ENCODE measurements around the gene CNGB1. TPM values are rescaled to one million over a fixed set of nuclear protein-coding genes. Genes with fewer than 3 reads are reported as not detected.
"Not testable (repeated sequence)": the region's sequence is repeated elsewhere in the genome, so short reads cannot be mapped to it uniquely, and the experiment has no call there.

CNGB1 gene
- total RNA-seq, 1 donor from 2014 or later, result not detected

DNA sequence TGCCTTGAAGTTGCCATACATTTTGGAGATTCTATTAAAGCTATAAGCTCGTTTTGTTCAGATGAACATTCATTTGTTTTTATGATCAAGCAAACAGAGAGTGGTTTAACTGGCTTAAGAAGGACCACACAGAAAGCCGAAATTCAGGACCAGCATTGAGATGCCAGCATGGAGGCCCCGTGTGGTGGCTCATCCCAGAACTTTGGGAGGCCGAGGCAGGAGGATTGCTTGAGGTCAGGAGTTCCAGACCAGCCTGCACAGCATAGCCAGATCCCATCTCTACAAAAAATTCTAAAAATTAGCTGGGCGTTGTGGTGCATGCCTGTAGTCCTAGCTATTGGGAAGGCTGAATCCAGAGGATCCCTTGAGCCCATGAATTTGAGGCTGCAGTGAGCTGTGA is 122.7 kb downstream of the CNGB1 start:
- Mint-ChIP-seq H3K9me3 (ENCODE audit: low read depth) (no peaks in the 10 kb centered on the region), H3K27ac (no peak overlapping the region)

DNA sequence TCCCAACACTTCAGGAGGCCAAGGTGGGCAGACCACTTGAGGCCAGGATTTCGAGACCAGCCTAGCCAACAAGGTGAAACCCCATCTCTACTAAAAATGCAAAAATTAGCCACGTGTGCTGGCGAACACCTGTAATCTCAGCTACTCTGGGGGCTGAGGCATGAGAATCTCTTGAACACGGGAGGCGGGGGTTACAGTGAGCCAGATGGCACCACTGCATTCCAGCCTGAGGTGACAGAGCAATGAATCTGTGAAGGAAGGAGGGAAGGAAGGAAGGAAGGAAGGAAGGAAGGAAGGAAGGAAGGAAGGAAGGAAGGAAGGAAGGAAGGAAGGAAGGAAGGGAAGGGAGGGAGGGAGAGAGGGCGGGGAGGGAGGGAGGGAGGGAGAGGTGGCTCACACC is 124.0 kb downstream of the CNGB1 start:
- H3K27me3 Mint-ChIP-seq, result peaks cover 61% of the 10 kb centered on the region

More for the DNA sequence above, 122.7 kb downstream of the CNGB1 start:
- TF ChIP-seq, protein P1, sequence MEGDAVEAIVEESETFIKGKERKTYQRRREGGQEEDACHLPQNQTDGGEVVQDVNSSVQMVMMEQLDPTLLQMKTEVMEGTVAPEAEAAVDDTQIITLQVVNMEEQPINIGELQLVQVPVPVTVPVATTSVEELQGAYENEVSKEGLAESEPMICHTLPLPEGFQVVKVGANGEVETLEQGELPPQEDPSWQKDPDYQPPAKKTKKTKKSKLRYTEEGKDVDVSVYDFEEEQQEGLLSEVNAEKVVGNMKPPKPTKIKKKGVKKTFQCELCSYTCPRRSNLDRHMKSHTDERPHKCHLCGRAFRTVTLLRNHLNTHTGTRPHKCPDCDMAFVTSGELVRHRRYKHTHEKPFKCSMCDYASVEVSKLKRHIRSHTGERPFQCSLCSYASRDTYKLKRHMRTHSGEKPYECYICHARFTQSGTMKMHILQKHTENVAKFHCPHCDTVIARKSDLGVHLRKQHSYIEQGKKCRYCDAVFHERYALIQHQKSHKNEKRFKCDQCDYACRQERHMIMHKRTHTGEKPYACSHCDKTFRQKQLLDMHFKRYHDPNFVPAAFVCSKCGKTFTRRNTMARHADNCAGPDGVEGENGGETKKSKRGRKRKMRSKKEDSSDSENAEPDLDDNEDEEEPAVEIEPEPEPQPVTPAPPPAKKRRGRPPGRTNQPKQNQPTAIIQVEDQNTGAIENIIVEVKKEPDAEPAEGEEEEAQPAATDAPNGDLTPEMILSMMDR (IDR thresholded peaks at IDR 0.05; ENCODE audit: unreplicated experiment), result no peak
- Mint-ChIP-seq H3K4me1 (ENCODE audit: low read depth) (peaks cover 27% of the 10 kb centered on the region), H3K27me3 (peaks cover 66% of the 10 kb centered on the region), H3K4me3 (ENCODE audit: low read depth) (no peak overlapping the region), H3K36me3 (ENCODE audit: insufficient read depth) (no peaks in the 10 kb centered on the region)
- no peak for DNase-seq (ENCODE audit: low spot score, unreplicated experiment)

DNA sequence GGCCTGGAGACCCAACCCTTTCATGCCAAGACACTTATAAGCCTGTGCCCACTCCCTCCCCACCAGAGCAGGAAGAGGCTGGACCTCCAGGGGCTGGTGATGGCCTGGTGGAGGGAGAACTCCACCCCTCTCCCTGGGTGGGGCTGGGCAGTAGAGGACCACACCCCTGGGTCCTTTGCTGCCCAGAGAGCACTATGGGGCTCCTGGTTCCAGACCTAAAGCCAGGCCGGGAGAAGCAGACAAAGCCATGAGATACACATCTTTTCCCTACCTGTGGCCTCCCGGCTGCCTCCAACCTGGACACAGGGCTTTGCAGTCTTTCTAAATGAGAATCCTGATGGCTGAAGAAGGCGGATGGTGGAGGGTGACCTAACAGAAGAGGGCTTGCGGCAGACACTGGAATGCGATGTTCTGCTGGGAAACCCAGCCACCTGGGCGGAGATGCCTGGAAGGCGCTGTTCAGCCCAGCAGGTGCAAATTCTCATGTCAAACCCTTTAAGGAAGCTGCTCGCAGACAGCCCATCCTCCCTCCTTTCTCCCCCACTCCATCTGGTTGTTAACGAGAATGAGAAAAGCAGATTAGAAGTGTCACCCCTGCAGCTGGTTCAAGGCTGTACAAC is 124.7 kb downstream of the CNGB1 start:
- Mint-ChIP-seq H3K27ac (no peak overlapping the region), H3K4me1 (ENCODE audit: low read depth) (peaks cover 35% of the 10 kb centered on the region), H3K4me3 (ENCODE audit: low read depth) (no peak overlapping the region), H3K27me3 (peaks cover 57% of the 10 kb centered on the region), H3K9me3 (ENCODE audit: low read depth) (no peaks in the 10 kb centered on the region), H3K36me3 (ENCODE audit: insufficient read depth) (peaks cover 1% of the 10 kb centered on the region)
- TF ChIP-seq, protein P1 (IDR thresholded peaks at IDR 0.05; ENCODE audit: unreplicated experiment), result no peak
- DNase-seq (ENCODE audit: low spot score, unreplicated experiment), result no peak

More for the DNA sequence above, 124.0 kb downstream of the CNGB1 start:
- Mint-ChIP-seq H3K27ac (peak overlapping the region; percentile 58), H3K4me1 (ENCODE audit: low read depth) (peaks cover 31% of the 10 kb centered on the region)
- not testable (repeated sequence) for H3K36me3 Mint-ChIP-seq (ENCODE audit: insufficient read depth); DNase-seq (ENCODE audit: low spot score, unreplicated experiment); H3K4me3 Mint-ChIP-seq (ENCODE audit: low read depth); H3K9me3 Mint-ChIP-seq (ENCODE audit: low read depth)

DNA sequence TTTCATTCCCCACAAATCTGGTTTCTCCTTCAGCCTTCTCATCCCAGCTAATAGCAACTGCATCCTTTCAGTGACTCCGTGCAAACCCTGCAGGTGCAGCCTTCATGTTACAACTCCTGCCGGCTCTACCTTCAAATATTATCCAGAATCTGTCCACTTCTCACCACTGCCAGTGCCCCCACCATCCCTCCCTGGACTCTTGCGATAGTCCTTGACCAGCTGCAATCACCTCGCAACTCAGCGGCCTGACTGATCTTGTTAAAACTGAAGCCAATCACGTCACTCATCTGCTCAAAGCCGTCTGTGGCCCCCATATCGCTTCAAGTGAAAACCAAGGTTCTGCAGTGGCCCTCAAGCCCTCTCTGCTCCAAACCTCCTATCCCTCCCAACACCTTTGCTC is 125.8 kb downstream of the CNGB1 start:
- no peak for DNase-seq (ENCODE audit: low spot score, unreplicated experiment)
- H3K36me3 Mint-ChIP-seq (ENCODE audit: insufficient read depth), result peaks cover 1% of the 10 kb centered on the region
- H3K4me1 Mint-ChIP-seq (ENCODE audit: low read depth), result peaks cover 37% of the 10 kb centered on the region
- no peak overlapping the region for H3K4me3 Mint-ChIP-seq (ENCODE audit: low read depth)
- H3K27ac Mint-ChIP-seq, result peak overlapping the region; percentile 65
- no peaks in the 10 kb centered on the region for H3K9me3 Mint-ChIP-seq (ENCODE audit: low read depth)
- peaks cover 56% of the 10 kb centered on the region for H3K27me3 Mint-ChIP-seq
- TF ChIP-seq, protein P1 (IDR thresholded peaks at IDR 0.05; ENCODE audit: unreplicated experiment), result no peak

DNA sequence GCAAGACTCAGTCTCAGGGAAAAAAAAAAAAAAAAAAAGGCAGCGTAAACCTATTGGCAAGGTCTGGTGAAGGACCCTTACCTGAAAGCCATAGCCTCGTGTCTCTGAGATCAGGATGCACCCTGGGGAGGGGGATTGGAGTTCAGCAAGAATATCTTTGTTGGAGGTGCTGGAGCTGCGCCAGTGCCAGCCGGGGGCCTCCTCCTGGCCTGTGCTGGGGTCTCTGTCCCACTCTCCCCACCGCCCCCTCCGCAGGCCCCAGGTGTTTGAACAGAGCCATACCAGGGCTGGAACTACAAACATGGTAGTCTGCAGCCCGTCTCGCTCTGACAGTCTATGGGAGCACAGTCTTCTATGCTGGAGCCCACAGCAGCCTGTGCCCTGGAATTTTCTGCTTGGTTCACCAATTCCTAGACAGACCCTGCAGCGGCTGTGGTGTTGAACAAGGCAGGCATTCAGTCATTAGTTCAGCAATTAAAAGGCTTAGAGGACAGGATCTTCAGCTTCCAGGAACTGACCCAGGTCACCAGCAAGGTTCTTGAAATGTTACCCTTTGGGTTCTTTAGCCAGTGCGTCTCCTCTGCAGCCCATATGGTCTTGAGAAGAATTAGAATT is 126.4 kb downstream of the CNGB1 start:
- Mint-ChIP-seq H3K27me3 (peaks cover 62% of the 10 kb centered on the region), H3K4me1 (ENCODE audit: low read depth) (peaks cover 37% of the 10 kb centered on the region), H3K4me3 (ENCODE audit: low read depth) (no peak overlapping the region), H3K9me3 (ENCODE audit: low read depth) (no peaks in the 10 kb centered on the region), H3K27ac (no peak overlapping the region), H3K36me3 (ENCODE audit: insufficient read depth) (peaks cover 1% of the 10 kb centered on the region)
- no peak for DNase-seq (ENCODE audit: low spot score, unreplicated experiment)
- TF ChIP-seq, protein P1 (IDR thresholded peaks at IDR 0.05; ENCODE audit: unreplicated experiment), result no peak

DNA sequence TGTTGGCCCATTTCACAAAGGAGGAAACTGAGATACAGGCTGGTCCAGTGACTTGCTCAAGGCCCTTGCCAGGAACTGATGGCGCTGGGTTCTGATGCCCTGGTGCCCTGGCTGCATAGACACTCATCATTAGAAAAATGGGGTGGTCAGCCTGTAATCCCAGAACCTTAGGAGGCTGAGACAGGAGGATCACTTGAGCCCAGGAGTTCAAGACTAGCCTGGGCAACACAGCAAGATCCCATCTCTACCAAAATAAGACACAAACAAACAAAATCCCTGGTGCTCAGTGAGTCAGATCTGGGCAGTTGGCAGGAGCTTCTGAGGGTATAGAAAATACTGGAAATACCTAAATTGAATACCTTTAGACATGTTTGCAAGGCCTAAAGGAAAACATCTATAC is 127.5 kb downstream of the CNGB1 start:
- H3K4me1 Mint-ChIP-seq (ENCODE audit: low read depth), result peaks cover 33% of the 10 kb centered on the region
- TF ChIP-seq, protein P1 (IDR thresholded peaks at IDR 0.05; ENCODE audit: unreplicated experiment), result no peak
- H3K36me3 Mint-ChIP-seq (ENCODE audit: insufficient read depth), result peaks cover 1% of the 10 kb centered on the region
- H3K27ac Mint-ChIP-seq, result no peak overlapping the region
- H3K27me3 Mint-ChIP-seq, result peaks cover 62% of the 10 kb centered on the region
- H3K4me3 Mint-ChIP-seq (ENCODE audit: low read depth), result no peak overlapping the region
- DNase-seq (ENCODE audit: low spot score, unreplicated experiment), result no peak
- no peaks in the 10 kb centered on the region for H3K9me3 Mint-ChIP-seq (ENCODE audit: low read depth)
